HepG2 (cell line): ENCODE data around the gene STK31. TPM values are rescaled to one million over a fixed set of nuclear protein-coding genes. Genes with fewer than 3 reads are reported as not detected.

Source experiments
- ATAC-seq: fragments of 200-7000 bp; cut with Tn5 transposase; 3 replicates; pipeline ENCODE4 v1.9.1; 2020; ENCODE audit warnings: mild to moderate bottlenecking, moderate library complexity
- BruUV-seq: library from RNA; stranded (reverse); fragments of 400-500 nt; replicated peaks from 2 replicates; lab custom pipeline; 2021; lab: Mats Ljungman, UMichigan
- CTCF ChIA-PET: fragments of 300-600 bp; formaldehyde crosslinking; extraction: SDS; loops from one replicate; lab custom pipeline; 2021; ENCODE audit warnings: low total read pairs, inconsistent platforms, low intra/inter-chr PET ratio; lab: Yijun Ruan, JAX
- POLR2A ChIA-PET: fragments of 350-600 bp; sonication (Branson Sonifier 250); formaldehyde crosslinking; loops from one replicate; lab custom pipeline; 2020; ENCODE audit warnings: antibody characterized with exemption, inconsistent platforms; lab: Yijun Ruan, JAX
- DNase-seq: peaks from one replicate; pipeline ENCODE4 v3.0.0-alpha.2; 2015; ENCODE audit warnings: low spot score
- FAIRE-seq: peaks from 3 replicates; lab custom pipeline; 2011; peaks lifted over from hg19 to GRCh38; lab: Jason Lieb, UNC
- H2AFZ ChIP-seq: one replicate; pipeline ENCODE4 v1.6.1; 2011; ENCODE audit warnings: low read length, inconsistent platforms
- H3K27ac ChIP-seq: fragments of 300-600 bp; 3 replicates; pipeline ENCODE4 v1.8.0; 2011; ENCODE audit warnings: mixed run types, mild to moderate bottlenecking, mixed read lengths, low read length, inconsistent platforms; ENCODE audit not compliant: insufficient read depth; ENCODE audit errors: extremely low read length
- H3K27me3 ChIP-seq, 2 experiments: fragments of 200-600 bp in 1 of 2; 2 replicates in 1 of 2; 3 replicates in 1 of 2; pipeline versions ENCODE4 v1.6.0 to v1.8.0; 2011; ENCODE audit warnings: low read length in 2 of 2, mild to moderate bottlenecking in 2 of 2, moderate library complexity in 2 of 2, inconsistent platforms in 1 of 2; ENCODE audit not compliant: insufficient read depth in 2 of 2, control insufficient read depth in 1 of 2
- H3K36me3 ChIP-seq, 2 experiments: fragments of 200-600 bp in 1 of 2; replicated peaks in 1 of 2; 2 replicates in 1 of 2; 3 replicates in 1 of 2; pipeline versions ENCODE4 v1.5.1 to v1.8.0; 2011; ENCODE audit warnings: low read length in 2 of 2, inconsistent platforms in 1 of 2; ENCODE audit not compliant: insufficient read depth in 2 of 2, control insufficient read depth in 1 of 2
- H3K4me1 ChIP-seq: 2 replicates; pipeline ENCODE4 v1.5.1; 2012; ENCODE audit warnings: low read length, inconsistent platforms; ENCODE audit not compliant: insufficient read depth
- H3K4me2 ChIP-seq: 2 replicates; pipeline ENCODE4 v1.6.0; 2011; ENCODE audit warnings: low read depth, low read length, inconsistent platforms
- H3K4me3 ChIP-seq, 3 experiments: fragments of 200-600 bp in 1 of 3; sonication (generic), shearing (Covaris generic) in 1 of 3; replicated peaks in 1 of 3; 2 replicates each; pipeline ENCODE4 v1.5.1; 2011 to 2016; ENCODE audit warnings: low read length in 3 of 3, inconsistent platforms in 2 of 3, low read depth in 2 of 3, mild to moderate bottlenecking in 2 of 3, control low read depth in 1 of 3, mixed read lengths in 1 of 3; ENCODE audit not compliant: insufficient read depth in 1 of 3
- H3K79me2 ChIP-seq: one replicate; pipeline ENCODE4 v1.6.1; 2011; ENCODE audit warnings: low read length, inconsistent platforms; ENCODE audit not compliant: insufficient read depth
- H3K9ac ChIP-seq: 2 replicates; pipeline ENCODE4 v1.6.0; 2011; ENCODE audit warnings: mild to moderate bottlenecking, low read depth, low read length, inconsistent platforms; ENCODE audit not compliant: insufficient read depth
- H3K9me3 ChIP-seq: 2 replicates; pipeline ENCODE4 v1.5.1; 2012; ENCODE audit warnings: mild to moderate bottlenecking, low read length
- H4K20me1 ChIP-seq: 2 replicates; pipeline ENCODE4 v1.6.0; 2011; ENCODE audit warnings: inconsistent platforms, mild to moderate bottlenecking, low read length, moderate library complexity; ENCODE audit not compliant: insufficient read depth
- ERF ChIP-seq: IDR thresholded peaks from 2 replicates; pipeline ENCODE4 v1.6.1; 2018; ENCODE audit warnings: missing biosample characterization, missing genetic modification reagents
- ETV6 ChIP-seq: sonication (generic); formaldehyde crosslinking; conservative IDR thresholded peaks from 2 replicates; pipeline ENCODE4 v1.4.0; 2020; ENCODE audit warnings: missing genetic modification reagents
- FOXJ3 ChIP-seq: sonication (generic); formaldehyde crosslinking; IDR thresholded peaks from 2 replicates; pipeline ENCODE4 v1.4.0; 2020; ENCODE audit warnings: missing genetic modification reagents, mild to moderate bottlenecking, borderline replicate concordance
- KDM6A ChIP-seq: IDR thresholded peaks from 2 replicates; pipeline ENCODE4 v1.6.1; 2016; ENCODE audit warnings: low read depth
- NFIB ChIP-seq: sonication (generic); formaldehyde crosslinking; IDR thresholded peaks from 2 replicates; pipeline ENCODE4 v1.9.0; 2021; ENCODE audit warnings: missing genetic modification reagents, mild to moderate bottlenecking, borderline replicate concordance
- NFYB ChIP-seq: sonication (generic); formaldehyde crosslinking; IDR thresholded peaks from 2 replicates; pipeline ENCODE4 v1.4.0; 2020; ENCODE audit warnings: missing genetic modification reagents
- SOX5 ChIP-seq: IDR thresholded peaks from 2 replicates; pipeline ENCODE4 v1.6.1; 2016; ENCODE audit warnings: borderline replicate concordance
- SRSF1 ChIP-seq: fragments of 200-400 bp; formaldehyde crosslinking; optimal IDR thresholded peaks from 2 replicates; pipeline ENCODE3; 2017; ENCODE audit warnings: mild to moderate bottlenecking, low read depth, low read length, moderate library complexity
- ZNF253 ChIP-seq: sonication (generic); formaldehyde crosslinking; IDR thresholded peaks from 2 replicates; pipeline ENCODE4 v1.8.0; 2022; ENCODE audit warnings: mild to moderate bottlenecking, missing genetic modification reagents, borderline replicate concordance
- ZNF549 ChIP-seq: sonication (generic); formaldehyde crosslinking; IDR thresholded peaks from 2 replicates; pipeline ENCODE4 v1.5.0; 2020; ENCODE audit warnings: missing genetic modification reagents
- ZNF556 ChIP-seq: sonication (generic); formaldehyde crosslinking; IDR thresholded peaks from 2 replicates; pipeline ENCODE4 v1.4.0; 2020; ENCODE audit warnings: mild to moderate bottlenecking, missing genetic modification reagents, borderline replicate concordance
- ZNF616 ChIP-seq: sonication (generic); formaldehyde crosslinking; IDR thresholded peaks from 2 replicates; pipeline ENCODE4 v1.5.0; 2020; ENCODE audit warnings: low read depth, mild to moderate bottlenecking, missing genetic modification reagents
- ZSCAN29 ChIP-seq: sonication (generic); formaldehyde crosslinking; conservative IDR thresholded peaks from 2 replicates; pipeline ENCODE4 v1.4.0; 2020; ENCODE audit warnings: mild to moderate bottlenecking, missing genetic modification reagents
- WGBS: methylation state at CpG from one replicate; pipeline ENCODE4 v1.1.6; 2017; ENCODE audit warnings: low lambda C conversion rate; 5-methylcytosine and 5-hydroxymethylcytosine counted together
- in situ Hi-C: cut with HindIII; loops from 2 replicates; pipeline ENCODE4 v1.10.0; 2017; ENCODE audit warnings: low pct_unique_long_range_greater_than_20kb; ENCODE audit not compliant: extremely low pct_ligation_motif_present
- intact Hi-C: fragments of 100-400 bp; cut with micrococcal nuclease; formaldehyde crosslinking; loops from one replicate; pipeline ENCODE4 v1.10.0; 2022; ENCODE audit not compliant: unreplicated experiment
- polyA plus RNA-seq, 8 experiments: library from polyadenylated mRNA; depleted of rRNA in 3 of 8; stranded (reverse) in 7 of 8; unstranded in 1 of 8; fragments of >200 nt; fragmentation: Illumina TruSeq in 4 of 8; extraction: Trizol in 4 of 8; gene quantifications; 2 replicates each; pipeline versions ENCODE4 v1.2.1 to v1.2.3, GENCODE V29; 2011 to 2016; ENCODE audit warnings: low read depth in 4 of 8, missing spikeins in 1 of 8, mixed read lengths in 1 of 8; ENCODE audit not compliant: insufficient read depth in 1 of 8
- total RNA-seq, 5 experiments: library from RNA; depleted of rRNA; stranded (reverse); fragments of >200 nt; fragmentation: Illumina TruSeq; extraction: Trizol; gene quantifications; 2 replicates each; pipeline ENCODE4 v1.2.3, GENCODE V29; 2016; ENCODE audit warnings: low read depth in 1 of 5
- TF ChIP-seq, protein P1 (sequence below): sonication (generic); formaldehyde crosslinking; IDR thresholded peaks from 2 replicates; pipeline ENCODE4 v1.8.0; 2022; ENCODE audit warnings: mild to moderate bottlenecking, missing genetic modification reagents, borderline replicate concordance
- TF ChIP-seq, protein P2 (sequence below): sonication (generic); formaldehyde crosslinking; IDR thresholded peaks from 2 replicates; pipeline ENCODE4 v1.4.0; 2020; ENCODE audit warnings: mild to moderate bottlenecking, low read depth, missing genetic modification reagents
- TF ChIP-seq, protein P3 (sequence below): IDR thresholded peaks from 2 replicates; pipeline ENCODE4 v1.6.1; 2016

STK31 gene
- total and polyA plus RNA-seq, 2 of the 13 experiments (the other 11 are each of a cell fraction or from before 2014, with no cell fraction given), result not detected

DNA sequence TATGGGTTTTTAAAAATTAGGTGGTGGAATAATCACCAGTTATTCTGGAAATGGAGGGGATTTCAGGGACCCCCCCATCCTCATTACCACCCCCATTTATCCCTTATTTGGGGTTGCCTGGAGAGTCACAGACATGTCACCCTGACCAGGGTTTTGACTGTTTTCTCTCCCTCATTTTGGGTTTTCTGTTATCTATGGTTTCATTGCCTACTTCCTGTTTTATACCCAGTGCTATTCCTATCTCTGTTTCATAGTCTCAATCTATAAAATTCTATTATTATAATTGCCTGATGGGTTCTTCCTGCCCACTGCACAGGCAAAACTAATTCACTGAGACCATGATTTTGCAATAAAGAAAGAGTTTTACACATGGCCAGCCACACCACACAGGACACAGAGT lies 45.9 kb upstream of the STK31 start:
- DNase-seq, result no peak
- no peaks in the 10 kb centered on the region for H3K36me3 ChIP-seq
- no peaks in the 10 kb centered on the region for H3K4me1 ChIP-seq
- no peak overlapping the region for H3K4me3 ChIP-seq
- H3K4me2 ChIP-seq, result no peak overlapping the region
- in situ Hi-C loops, result no loop called here
- no peak overlapping the region for H2AFZ ChIP-seq
- no peaks in the 10 kb centered on the region for H3K27me3 ChIP-seq
- TF ChIP-seq KDM6A (no peak), ERF (no peak), ETV6 (CRISPR knock-in tag) (no peak), ZNF549 (CRISPR knock-in tag) (no peak)
- TF ChIP-seq, all 625 proteins: peak for 0
- POLR2A ChIA-PET, result no interaction called here
- intact Hi-C loops, result no loop called here
- FAIRE-seq (no peak), ATAC-seq (no peak)
- no peak overlapping the region for H3K27ac ChIP-seq
- CTCF ChIA-PET, result no interaction called here
- no peaks in the 10 kb centered on the region for H3K9me3 ChIP-seq
- no peaks in the 10 kb centered on the region for H4K20me1 ChIP-seq
- no peaks in the 10 kb centered on the region for H3K79me2 ChIP-seq
- H3K9ac ChIP-seq, result no peak overlapping the region
- no TSS peak for BruUV-seq

DNA sequence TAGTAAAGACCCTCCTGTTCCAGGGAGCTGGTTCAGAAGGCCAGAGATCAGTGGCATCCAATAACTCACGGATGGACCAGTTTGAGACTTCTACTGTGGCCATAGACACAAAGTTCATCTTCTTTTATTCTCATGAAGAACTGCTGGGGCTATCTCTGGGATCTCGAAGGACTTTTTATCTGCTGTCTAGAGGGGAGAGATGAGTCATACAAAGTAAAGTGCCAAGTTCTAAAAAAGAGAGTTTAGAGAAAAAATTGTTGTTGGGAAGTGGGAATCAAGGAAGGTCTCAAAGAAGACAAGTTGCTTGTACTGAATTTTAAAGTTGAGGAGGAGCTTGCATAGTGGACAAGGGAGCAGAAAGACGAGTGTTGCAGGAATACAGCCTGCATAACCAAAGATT lies 38.0 kb upstream of the STK31 start:
- ATAC-seq, result no peak
- Histone ChIP-seq H3K9me3 (no peaks in the 10 kb centered on the region), H3K4me2 (no peak overlapping the region), H3K27ac (no peak overlapping the region), H3K79me2 (no peaks in the 10 kb centered on the region), H3K4me1 (no peaks in the 10 kb centered on the region), H3K36me3 (no peaks in the 10 kb centered on the region), H3K4me3 (no peak overlapping the region), H3K27me3 (no peaks in the 10 kb centered on the region), H3K9ac (no peak overlapping the region), H4K20me1 (no peaks in the 10 kb centered on the region), H2AFZ (no peak overlapping the region)
- POLR2A ChIA-PET, result no interaction called here
- 14% methylated on average over 3 of the region's 3 CpGs for WGBS
- DNase-seq, result no peak
- CTCF ChIA-PET, result no interaction called here
- no peak for FAIRE-seq
- BruUV-seq, result no TSS peak
- no peak for TF ChIP-seq NFYB (CRISPR knock-in tag)
- no peak for TF ChIP-seq ZNF556 (CRISPR knock-in tag)
- no peak for TF ChIP-seq ZNF253 (CRISPR knock-in tag)
- no peak for TF ChIP-seq NFIB (CRISPR knock-in tag)
- TF ChIP-seq, protein P1, sequence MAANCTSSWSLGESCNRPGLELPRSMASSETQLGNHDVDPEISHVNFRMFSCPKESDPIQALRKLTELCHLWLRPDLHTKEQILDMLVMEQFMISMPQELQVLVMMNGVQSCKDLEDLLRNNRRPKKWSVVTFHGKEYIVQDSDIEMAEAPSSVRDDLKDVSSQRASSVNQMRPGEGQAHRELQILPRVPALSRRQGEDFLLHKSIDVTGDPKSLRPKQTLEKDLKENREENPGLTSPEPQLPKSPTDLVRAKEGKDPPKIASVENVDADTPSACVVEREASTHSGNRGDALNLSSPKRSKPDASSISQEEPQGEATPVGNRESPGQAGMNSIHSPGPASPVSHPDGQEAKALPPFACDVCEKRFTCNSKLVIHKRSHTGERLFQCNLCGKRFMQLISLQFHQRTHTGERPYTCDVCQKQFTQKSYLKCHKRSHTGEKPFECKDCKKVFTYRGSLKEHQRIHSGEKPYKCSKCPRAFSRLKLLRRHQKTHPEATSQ (CRISPR knock-in tag), result no peak
- TF ChIP-seq, protein P2, sequence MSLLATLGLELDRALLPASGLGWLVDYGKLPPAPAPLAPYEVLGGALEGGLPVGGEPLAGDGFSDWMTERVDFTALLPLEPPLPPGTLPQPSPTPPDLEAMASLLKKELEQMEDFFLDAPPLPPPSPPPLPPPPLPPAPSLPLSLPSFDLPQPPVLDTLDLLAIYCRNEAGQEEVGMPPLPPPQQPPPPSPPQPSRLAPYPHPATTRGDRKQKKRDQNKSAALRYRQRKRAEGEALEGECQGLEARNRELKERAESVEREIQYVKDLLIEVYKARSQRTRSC (CRISPR knock-in tag), result no peak
- TF ChIP-seq FOXJ3 (CRISPR knock-in tag), result no peak
- TF ChIP-seq, protein P3, sequence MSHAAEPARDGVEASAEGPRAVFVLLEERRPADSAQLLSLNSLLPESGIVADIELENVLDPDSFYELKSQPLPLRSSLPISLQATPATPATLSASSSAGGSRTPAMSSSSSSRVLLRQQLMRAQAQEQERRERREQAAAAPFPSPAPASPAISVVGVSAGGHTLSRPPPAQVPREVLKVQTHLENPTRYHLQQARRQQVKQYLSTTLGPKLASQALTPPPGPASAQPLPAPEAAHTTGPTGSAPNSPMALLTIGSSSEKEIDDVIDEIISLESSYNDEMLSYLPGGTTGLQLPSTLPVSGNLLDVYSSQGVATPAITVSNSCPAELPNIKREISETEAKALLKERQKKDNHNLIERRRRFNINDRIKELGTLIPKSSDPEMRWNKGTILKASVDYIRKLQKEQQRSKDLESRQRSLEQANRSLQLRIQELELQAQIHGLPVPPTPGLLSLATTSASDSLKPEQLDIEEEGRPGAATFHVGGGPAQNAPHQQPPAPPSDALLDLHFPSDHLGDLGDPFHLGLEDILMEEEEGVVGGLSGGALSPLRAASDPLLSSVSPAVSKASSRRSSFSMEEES (CRISPR knock-in tag), result no peak
- no peak for TF ChIP-seq SOX5 (CRISPR knock-in tag)
- TF ChIP-seq SRSF1, result no peak
- TF ChIP-seq ZSCAN29, result no peak
- TF ChIP-seq ZNF616 (CRISPR knock-in tag), result no peak
- in situ Hi-C loops (no loop called here), intact Hi-C loops (no loop called here)
